Transverse colon (tissue), 4 donors: ENCODE measurements around the gene TRIM14. TPM values are rescaled to one million over a fixed set of nuclear protein-coding genes. Genes with fewer than 3 reads are reported as not detected.
A peak's percentile ranks its signal among the peaks of the same experiment; 100 is the strongest.

Experiments
- DNase-seq: peaks from one replicate; pipeline ENCODE4 v3.0.0-alpha.2; 2019
- H3K27ac ChIP-seq, 4 donors: fragments of 200-600 bp; sonication (generic); 2 replicates each; pipeline ENCODE4 v1.5.1; 2016 to 2018; ENCODE audit warnings: inconsistent platforms in 4 of 4
- H3K27me3 ChIP-seq: fragments of 200-600 bp; sonication (generic); 2 replicates; pipeline ENCODE4 v1.5.1; 2017; ENCODE audit warnings: inconsistent platforms
- H3K36me3 ChIP-seq, 4 donors: fragments of 200-600 bp; sonication (generic); 2 replicates each; pipeline ENCODE4 v1.5.1; 2017 to 2019; ENCODE audit warnings: inconsistent platforms in 4 of 4
- H3K4me1 ChIP-seq, 4 donors: fragments of 200-600 bp; sonication (generic); 2 replicates each; pipeline ENCODE4 v1.5.1; 2017 to 2020; ENCODE audit warnings: inconsistent platforms in 4 of 4
- H3K4me3 ChIP-seq, 4 donors: fragments of 200-600 bp; sonication (generic); 1 replicate in 1 of 4; 2 replicates in 3 of 4; pipeline versions ENCODE4 v1.5.1 to v1.6.1; 2017 to 2019; ENCODE audit warnings: inconsistent platforms in 4 of 4
- H3K9me3 ChIP-seq, 2 donors: fragments of 200-600 bp; sonication (generic); 2 replicates each; pipeline ENCODE4 v1.5.1; 2017 to 2019; ENCODE audit warnings: inconsistent platforms in 2 of 2
- CTCF ChIP-seq, 5 experiments: fragments of 200-600 bp in 3 of 5; fragments of 450-650 bp in 2 of 5; sonication (generic) in 3 of 5; IDR thresholded peaks; 1 replicate in 2 of 5; 2 replicates in 3 of 5; pipeline ENCODE4 v1.5.1; 2016 to 2017; ENCODE audit warnings: antibody characterized with exemption in 5 of 5, inconsistent platforms in 3 of 5, mild to moderate bottlenecking in 2 of 5, moderate library complexity in 1 of 5
- EP300 ChIP-seq: sonication (generic); formaldehyde crosslinking; IDR thresholded peaks from one replicate; pipeline ENCODE4 v1.6.1; 2017; ENCODE audit warnings: antibody characterized with exemption, low read depth
- POLR2A ChIP-seq: fragments of 450-650 bp; IDR thresholded peaks from one replicate; pipeline ENCODE4 v1.6.1; 2016; ENCODE audit warnings: antibody characterized with exemption, mild to moderate bottlenecking, moderate library complexity
- POLR2AphosphoS5 ChIP-seq, 3 donors: sonication (generic); formaldehyde crosslinking; IDR thresholded peaks; one replicate each; pipeline ENCODE4 v1.6.1; 2016; ENCODE audit warnings: antibody characterized with exemption in 3 of 3
- WGBS, 2 donors: methylation state at CpG; one replicate each; pipeline ENCODE4 v1.1.5; 2018; ENCODE audit warnings: low coverage in 1 of 2; 5-methylcytosine and 5-hydroxymethylcytosine counted together
- in situ Hi-C, 4 donors: fragments of 200-750 bp; cut with MboI; loops; one replicate each; pipeline versions ENCODE4 v1.15.0 to v1.15.1; 2017; ENCODE audit warnings: low sequenced_read_pairs in 3 of 4, low pct_ligation_motif_present in 1 of 4, low pct_unique_long_range_greater_than_20kb in 1 of 4
- intact Hi-C: fragments of 100-400 bp; cut with DNase I; formaldehyde crosslinking; loops from one replicate; pipeline ENCODE4 v1.15.1; 2023; ENCODE audit warnings: low total_unique reads
- total RNA-seq, 4 donors: library from RNA; depleted of rRNA; stranded (reverse); fragments of >200 nt; gene quantifications; one replicate each; pipeline ENCODE4 v1.1.0, GENCODE V29; 2016

TRIM14 gene
- total RNA-seq, 4 donors from 2014 or later = 28.7 to 58.7 (median 53.8) TPM

GRCh38 chr9:98135558-98135934 is 16.5 kb upstream of the TRIM14 start:
- no peak overlapping the region for H3K4me3 ChIP-seq
- 56% methylated on average over 4 of the region's 4 CpGs; no CpG with 5 or more reads in 1 of the 2 donors for WGBS, 2 donors
- H3K36me3 ChIP-seq = no peaks in the 10 kb centered on the region
- H3K27me3 ChIP-seq = no peaks in the 10 kb centered on the region
- H3K4me1 ChIP-seq = no peaks in the 10 kb centered on the region
- in situ Hi-C loops = no loop called here
- TF ChIP-seq EP300 = no peak
- no peak for TF ChIP-seq POLR2A
- TF ChIP-seq CTCF (IDR thresholded peaks at IDR 0.05) = no peak
- no peak for TF ChIP-seq POLR2AphosphoS5 (IDR thresholded peaks at IDR 0.05)
- no peak overlapping the region for H3K27ac ChIP-seq
- no peak for DNase-seq
- intact Hi-C loops = no loop called here
- no peaks in the 10 kb centered on the region for H3K9me3 ChIP-seq

GRCh38 chr9:98134702-98135557 is 15.9 kb upstream of the TRIM14 start:
- peak; percentile 2 for DNase-seq
- no peaks in the 10 kb centered on the region for H3K9me3 ChIP-seq
- intact Hi-C loops (no loop called here), in situ Hi-C loops (no loop called here)
- no peak overlapping the region for H3K4me3 ChIP-seq
- H3K4me1 ChIP-seq = no peaks in the 10 kb centered on the region
- no peak overlapping the region for H3K27ac ChIP-seq
- WGBS, 2 donors = 96% methylated on average over 11 of the region's 12 CpGs; no CpG with 5 or more reads in 1 of the 2 donors
- H3K27me3 ChIP-seq = no peaks in the 10 kb centered on the region
- no peaks in the 10 kb centered on the region for H3K36me3 ChIP-seq
- TF ChIP-seq EP300 = no peak
- no peak for TF ChIP-seq POLR2AphosphoS5 (IDR thresholded peaks at IDR 0.05)
- TF ChIP-seq POLR2A = no peak

GRCh38 chr9:98132806-98133631 is 14.0 kb upstream of the TRIM14 start:
- H3K27ac ChIP-seq = no peak overlapping the region
- DNase-seq = peak; percentile 4
- H3K27me3 ChIP-seq = no peaks in the 10 kb centered on the region
- in situ Hi-C loops (no loop called here), intact Hi-C loops (no loop called here)
- H3K36me3 ChIP-seq = no peaks in the 10 kb centered on the region
- H3K9me3 ChIP-seq = no peaks in the 10 kb centered on the region
- no peaks in the 10 kb centered on the region for H3K4me1 ChIP-seq
- TF ChIP-seq CTCF (IDR thresholded peaks at IDR 0.05) (no peak), POLR2AphosphoS5 (IDR thresholded peaks at IDR 0.05) (no peak), EP300 (no peak), POLR2A (no peak)
- WGBS, 2 donors = 85% methylated on average over 14 of the region's 14 CpGs; no CpG with 5 or more reads in 1 of the 2 donors
- no peak overlapping the region for H3K4me3 ChIP-seq

- no peak for DNase-seq
- no peak overlapping the region for H3K27ac ChIP-seq
- in situ Hi-C loops = no loop called here
- no peak overlapping the region for H3K4me3 ChIP-seq
- TF ChIP-seq EP300 = no peak
- TF ChIP-seq CTCF (IDR thresholded peaks at IDR 0.05) = no peak
- TF ChIP-seq POLR2AphosphoS5 (IDR thresholded peaks at IDR 0.05) = no peak
- TF ChIP-seq POLR2A = no peak
- intact Hi-C loops = no loop called here
- no peaks in the 10 kb centered on the region for H3K9me3 ChIP-seq
- 96% methylated on average over 9 of the region's 9 CpGs; no CpG with 5 or more reads in 1 of the 2 donors for WGBS, 2 donors
- no peaks in the 10 kb centered on the region for H3K36me3 ChIP-seq
- H3K4me1 ChIP-seq = no peaks in the 10 kb centered on the region
- no peaks in the 10 kb centered on the region for H3K27me3 ChIP-seq
Observed at GRCh38 chr9:98132158-98132557, 13.1 kb upstream of the TRIM14 start.
